HPDE6-E6E7 (cell line): ENCODE data around the gene SEMA3C.

Experiments used
- DNase-seq: peaks from one replicate; pipeline ENCODE4 v3.0.0; 2011; ENCODE audit warnings: missing footprints; ENCODE audit errors: extremely low spot score

SEMA3C gene

DNA sequence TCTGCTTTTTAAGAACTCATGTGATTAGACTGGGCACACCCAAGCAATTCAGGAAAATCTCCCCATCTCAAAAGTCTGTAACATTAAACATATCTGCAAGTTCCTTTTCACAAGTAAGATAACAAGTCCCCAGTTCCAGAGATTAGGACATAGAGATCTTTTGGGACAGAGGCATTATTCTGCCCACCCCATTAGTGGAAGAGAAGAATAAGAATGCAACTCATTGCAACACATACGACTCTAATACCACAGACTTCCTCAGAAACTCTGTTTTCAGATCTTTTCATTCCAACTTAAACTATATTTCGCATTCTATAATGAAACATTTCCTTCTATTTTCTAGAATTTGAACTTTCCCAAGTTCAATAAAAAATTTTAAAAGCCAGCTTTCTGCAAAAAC, 137.7 kb downstream of the SEMA3C start:
- DNase-seq, result no peak

DNA sequence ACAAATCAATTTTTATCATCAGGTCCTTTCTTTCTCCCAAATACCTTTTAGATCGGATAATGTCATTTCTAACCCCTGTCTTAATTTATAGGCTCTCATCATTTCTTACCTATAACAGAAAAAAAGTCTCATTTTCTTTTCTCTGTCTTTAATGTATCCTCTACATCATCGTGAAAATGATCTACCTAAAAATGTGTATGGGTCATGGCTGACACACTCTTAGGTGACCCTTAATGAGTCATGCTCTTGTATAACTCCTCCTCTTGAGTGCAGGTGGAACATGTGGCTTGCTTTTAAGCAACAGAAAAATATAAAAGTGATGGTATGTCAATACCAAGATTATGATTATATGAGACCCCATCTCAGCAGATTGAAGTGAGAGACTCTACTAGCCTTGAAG, 139.4 kb downstream of the SEMA3C start:
- DNase-seq, result peak; percentile 21

GRCh38 chr7:80775897-80776296, 143.0 kb downstream of the SEMA3C start:
- no peak for DNase-seq

- no peak for DNase-seq
Observed at GRCh38 chr7:80775482-80775881, 143.4 kb downstream of the SEMA3C start.

DNA sequence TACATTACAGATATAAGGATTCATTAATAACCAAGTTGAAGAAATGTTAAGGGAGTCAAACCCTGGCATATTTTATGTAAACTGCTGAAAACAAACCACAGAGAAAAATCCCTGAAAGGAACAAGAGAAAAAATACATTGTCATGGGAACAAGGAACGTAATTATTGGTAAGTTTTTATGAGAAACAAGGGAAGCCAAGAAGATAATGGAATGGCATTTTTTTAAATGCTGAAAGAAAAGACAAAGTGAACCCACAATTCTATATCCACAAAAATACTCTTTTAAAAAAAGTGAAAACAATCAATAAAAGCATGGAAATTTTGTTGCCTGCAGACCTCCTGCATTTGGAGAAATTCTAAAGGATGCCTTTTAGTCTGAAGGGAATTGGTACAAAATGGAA, 144.0 kb downstream of the SEMA3C start:
- no peak for DNase-seq

- no peak for DNase-seq
Observed at GRCh38 chr7:80773787-80774508, 144.9 kb downstream of the SEMA3C start.

GRCh38 chr7:80772347-80772993, 146.4 kb downstream of the SEMA3C start:
- no peak for DNase-seq

GRCh38 chr7:80771523-80771922, 147.3 kb downstream of the SEMA3C start:
- no peak for DNase-seq

- DNase-seq, result no peak
Observed at GRCh38 chr7:80770675-80771081, 148.2 kb downstream of the SEMA3C start.

DNA sequence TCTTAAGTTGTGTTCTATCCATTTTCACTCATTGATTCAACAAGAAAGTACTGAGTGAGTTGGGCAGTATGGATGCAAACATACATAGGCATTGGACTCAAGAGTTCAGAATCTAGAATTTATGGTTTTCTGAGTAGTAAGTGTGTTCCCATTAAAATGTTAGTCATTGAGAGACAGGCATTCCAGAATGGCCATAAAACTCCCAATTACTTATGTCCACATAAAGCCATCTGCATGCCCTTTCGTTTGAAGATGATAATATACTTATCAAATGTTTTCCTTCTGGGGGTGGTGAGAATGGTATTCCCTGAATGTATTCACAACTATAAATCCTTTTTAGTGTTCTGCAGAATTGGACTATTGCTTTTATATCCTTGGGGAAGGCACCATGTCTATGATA, 148.8 kb downstream of the SEMA3C start:
- DNase-seq, result no peak

GRCh38 chr7:80768756-80769155, 150.1 kb downstream of the SEMA3C start:
- DNase-seq, result no peak

- no peak for DNase-seq
Observed at GRCh38 chr7:80767654-80768053, 151.2 kb downstream of the SEMA3C start.

DNA sequence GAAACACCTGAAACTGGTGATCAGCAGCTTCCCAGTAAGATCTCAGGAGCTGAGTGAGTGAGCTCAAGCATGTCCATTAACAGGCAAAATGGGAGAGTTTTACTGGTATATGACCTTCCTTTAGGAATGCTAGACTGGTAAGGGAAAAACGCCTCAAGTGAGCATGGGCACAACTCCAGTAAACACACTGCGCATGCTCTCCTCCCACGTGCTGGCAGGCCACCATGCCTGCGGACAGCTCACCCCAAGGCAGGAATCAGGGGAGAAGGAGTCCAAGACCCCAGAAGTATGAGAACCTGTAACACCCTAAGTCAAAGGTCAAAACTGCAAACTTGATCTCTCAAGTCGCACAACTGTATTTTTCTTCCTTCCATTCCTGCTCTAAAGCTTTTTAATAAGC, 152.1 kb downstream of the SEMA3C start:
- DNase-seq, result no peak

DNA sequence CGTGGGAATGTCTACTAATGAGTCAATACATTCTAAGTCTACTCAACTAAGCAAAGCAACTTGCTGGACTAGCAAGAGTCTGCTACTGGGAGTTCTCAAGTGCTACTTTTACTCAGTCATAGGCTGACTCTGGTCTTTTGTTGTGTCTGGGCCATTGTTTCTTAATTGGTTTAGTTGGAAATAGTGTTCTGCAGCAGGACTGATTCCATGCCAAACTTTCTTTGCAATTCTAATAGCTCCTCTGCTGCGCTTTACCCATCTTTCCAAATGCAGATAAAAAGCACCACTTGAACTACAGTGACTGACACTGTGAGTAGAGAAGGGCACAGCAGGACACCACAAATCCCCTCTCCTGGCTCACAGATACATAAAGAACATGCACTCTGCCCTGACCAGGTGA, 154.7 kb downstream of the SEMA3C start:
- no peak for DNase-seq

DNA sequence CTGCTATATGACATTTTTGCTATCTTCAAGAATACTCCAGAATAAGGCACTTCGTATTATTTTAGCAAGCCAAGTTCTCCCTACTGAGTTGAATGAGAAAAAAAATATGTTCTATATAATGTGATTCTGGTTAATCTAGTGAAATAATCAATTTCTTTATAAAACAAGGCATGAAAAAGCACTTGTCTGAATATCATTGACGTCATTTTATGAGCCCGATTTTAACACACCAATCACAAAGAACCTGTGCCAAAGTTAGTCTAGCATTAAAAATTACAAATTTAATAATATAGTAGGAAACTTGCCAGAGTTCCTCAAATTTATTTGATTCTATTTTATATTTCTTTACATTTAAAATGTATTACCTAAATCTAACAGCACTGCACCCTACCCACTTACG, 155.1 kb downstream of the SEMA3C start:
- no peak for DNase-seq

GRCh38 chr7:80763289-80763688, 155.6 kb downstream of the SEMA3C start:
- DNase-seq, result no peak

DNA sequence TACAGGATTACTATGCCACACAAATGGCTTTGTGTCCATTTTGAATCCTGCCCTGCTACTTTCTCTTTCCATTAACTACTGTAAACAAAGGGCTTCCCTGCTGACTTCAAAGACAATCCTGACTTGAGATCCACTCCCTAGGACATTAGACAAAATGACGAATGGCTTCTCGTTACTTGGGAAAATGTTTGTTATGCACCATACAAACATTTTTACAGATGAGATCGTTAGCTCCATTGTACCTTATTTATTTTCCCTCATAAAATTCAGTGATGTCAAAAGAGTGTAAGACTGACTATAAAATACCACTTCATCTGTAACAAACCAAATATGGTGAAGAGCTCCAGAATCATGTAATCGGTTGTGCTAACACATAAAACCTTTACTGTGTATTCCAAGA, 158.6 kb downstream of the SEMA3C start:
- DNase-seq, result no peak

- DNase-seq, result no peak
Observed at GRCh38 chr7:80752954-80753690, 165.7 kb downstream of the SEMA3C start.

- no peak for DNase-seq
Observed at GRCh38 chr7:80749270-80749669, 169.6 kb downstream of the SEMA3C start.

GRCh38 chr7:80748363-80749042, 170.3 kb downstream of the SEMA3C start:
- no peak for DNase-seq

GRCh38 chr7:80740778-80741545, 177.9 kb downstream of the SEMA3C start:
- DNase-seq, result no peak
